GM21529 (cell line): ENCODE data around the gene SLF2.
"Not testable (repeated sequence)": the region's sequence is repeated elsewhere in the genome, so short reads cannot be mapped to it uniquely, and the experiment has no call there.

Source experiments
- ATAC-seq: cut with Tn5 transposase; IDR thresholded peaks from one replicate; pipeline ENCODE4 v1.9.1; 2021; ENCODE audit not compliant: unreplicated experiment

Gene SLF2

DNA sequence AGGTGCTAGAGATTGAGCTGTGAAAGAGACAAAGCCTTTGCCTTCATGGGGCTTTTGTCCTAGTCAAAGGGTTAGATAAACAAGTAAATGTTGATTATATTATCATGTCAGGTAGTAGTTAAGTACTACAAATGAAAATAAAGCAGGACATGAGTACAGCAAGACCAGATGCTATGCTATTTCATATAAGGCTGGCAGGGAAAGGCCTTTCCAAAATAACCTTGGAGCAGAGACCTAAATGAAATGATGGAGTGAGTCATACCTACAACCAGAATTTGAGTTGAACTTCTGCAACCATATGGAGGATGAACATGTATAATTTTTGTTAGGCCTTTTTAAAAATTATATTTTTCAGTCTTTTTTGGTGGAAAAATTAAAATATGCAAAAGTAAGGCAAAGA, 33.0 kb downstream of the SLF2 start:
- no peak for ATAC-seq

DNA sequence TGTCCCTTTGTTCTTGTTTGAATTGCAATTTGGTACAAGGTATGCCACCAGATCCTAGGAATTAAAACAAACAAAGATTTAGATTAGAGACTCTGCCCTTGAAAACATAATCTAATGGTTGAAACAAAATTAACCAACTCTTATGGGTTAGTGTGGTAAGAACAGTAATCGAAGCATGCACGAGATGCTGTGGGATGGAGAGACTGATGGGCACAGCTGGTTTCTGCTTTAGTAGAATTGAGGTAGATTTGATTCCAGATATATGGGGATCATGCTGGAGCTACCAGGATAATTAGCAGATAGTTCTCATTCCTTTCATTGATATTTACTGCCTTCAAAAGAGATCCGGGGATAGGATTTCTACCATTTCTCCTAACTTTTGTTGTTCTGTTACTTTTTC, 36.2 kb downstream of the SLF2 start:
- ATAC-seq, result no peak

DNA sequence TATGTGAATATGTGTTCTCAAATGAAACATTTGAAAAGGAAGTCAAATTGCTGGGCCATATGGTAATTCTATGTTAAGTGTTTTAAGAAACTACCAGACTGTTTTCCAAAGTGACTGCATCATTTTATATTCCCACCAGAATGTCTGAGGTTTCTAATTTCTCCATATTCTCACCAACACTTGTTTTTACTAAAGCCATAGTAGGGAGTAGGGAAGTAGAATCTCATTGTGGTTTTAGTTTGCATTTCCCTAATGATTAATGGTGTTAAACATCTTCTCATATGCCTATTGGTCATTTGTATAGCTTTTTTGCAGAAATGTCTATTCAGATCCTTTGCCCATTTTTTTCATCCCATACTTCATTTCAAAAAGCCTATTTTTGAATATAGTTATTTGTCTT, 47.5 kb downstream of the SLF2 start:
- ATAC-seq, result no peak

DNA sequence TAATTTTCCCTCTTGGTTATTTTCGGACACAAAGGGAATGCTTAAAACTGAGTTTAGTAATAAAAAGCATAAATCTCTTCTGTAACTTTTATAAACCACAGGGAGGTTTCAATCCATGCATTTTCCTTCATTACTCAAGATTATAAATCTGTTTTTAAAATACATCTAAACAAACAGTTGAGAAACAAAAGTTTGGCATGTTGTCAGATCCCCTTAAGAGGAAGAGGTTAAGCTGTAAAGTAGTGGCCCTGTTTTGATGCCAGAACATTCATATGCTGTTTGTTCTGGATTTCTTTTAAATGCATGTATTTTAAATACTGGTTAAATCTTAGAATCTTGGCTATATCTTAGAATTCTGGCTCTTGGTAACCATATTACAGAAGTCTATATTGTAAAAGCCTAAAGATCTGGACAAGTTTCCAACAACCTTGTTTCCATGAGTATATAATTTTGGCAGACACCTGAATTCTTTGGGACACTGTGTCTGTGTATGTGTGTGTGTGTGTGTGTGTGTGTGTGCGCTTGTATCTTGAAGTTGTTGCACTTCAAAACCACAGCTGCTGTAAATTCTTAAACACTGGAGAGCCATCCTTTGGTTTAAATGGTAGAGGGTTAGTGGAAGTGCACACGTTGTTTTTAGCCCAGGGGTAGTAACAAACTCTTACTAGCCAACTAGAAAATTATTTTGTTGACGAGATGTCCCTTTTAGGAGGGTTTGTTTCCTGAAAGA, 49.8 kb downstream of the SLF2 start:
- no peak for ATAC-seq

- no peak for ATAC-seq
These were observed 51.1 kb downstream of the SLF2 start for GRCh38 chr10:100963826-100964225.

- ATAC-seq, result no peak
These were observed 53.1 kb downstream of the SLF2 start for GRCh38 chr10:100965820-100966219.

DNA sequence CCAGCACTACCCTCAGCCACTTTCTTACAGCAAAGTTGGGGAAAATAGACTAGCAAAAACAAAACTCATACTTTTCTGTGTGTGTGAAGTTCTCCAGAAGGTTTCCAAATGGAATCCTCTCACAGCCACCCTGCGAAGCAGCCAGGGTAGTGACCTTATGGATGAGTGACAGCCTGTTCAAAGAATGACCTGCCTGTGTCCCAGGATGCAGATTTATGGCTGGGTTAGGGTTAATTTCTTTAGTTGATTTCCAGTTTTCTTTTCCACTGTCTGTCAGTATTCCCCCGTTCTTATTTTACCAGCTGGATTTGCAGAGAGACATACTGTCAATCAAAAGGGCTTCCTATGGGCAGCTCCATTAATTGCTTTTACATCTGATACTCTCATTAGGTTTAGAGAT, 54.1 kb downstream of the SLF2 start:
- no peak for ATAC-seq

DNA sequence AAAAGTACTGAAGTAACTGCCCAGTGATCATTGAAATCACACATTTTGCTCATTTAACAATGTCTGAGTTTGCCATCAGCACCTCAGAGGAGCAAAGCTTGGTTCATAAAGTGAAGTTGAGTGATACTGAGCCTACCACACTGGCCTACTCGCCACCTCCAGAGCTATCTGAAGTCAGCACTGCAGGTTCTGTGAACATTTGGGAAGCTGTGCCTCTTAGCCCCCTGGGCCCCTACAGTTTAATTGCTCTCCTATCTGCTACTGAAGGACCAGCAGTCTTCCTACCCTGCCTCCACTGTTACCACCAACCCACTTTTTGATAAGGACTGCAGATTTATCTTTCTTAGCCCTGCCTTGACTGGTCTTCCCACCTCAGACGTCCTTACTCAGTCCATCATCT, 54.6 kb downstream of the SLF2 start:
- ATAC-seq, result no peak

DNA sequence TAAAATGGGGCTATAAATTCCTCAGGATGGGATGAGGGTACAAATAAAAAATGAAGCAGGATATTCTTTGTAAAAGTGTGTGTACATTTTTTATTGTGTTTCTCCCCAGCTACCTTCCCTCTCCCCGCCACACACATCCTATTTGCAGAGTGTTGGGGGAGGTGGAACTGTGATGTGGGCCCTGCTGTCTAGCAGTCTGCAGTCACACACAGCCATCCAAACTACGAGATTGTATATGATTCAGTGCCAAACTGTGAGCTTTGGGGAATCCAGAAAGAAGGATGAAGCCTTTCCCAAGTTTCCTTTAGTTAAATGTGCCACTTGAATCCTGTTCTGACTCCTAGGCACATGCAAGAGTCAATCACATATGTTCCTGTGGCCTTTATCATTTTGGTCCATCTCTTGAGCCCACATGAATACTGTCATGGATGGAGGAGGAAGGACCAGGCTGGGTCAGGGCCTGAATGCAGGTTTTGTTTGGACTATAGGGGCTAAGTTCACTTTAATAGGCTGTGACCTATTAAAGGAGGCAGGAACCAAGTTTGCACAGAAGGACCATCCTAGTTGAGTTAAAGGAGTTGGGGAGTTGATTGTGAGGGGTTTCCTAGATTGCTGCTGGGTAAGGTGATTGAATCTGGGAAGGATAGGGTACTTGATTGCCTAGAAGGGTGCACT, 55.4 kb downstream of the SLF2 start:
- no peak for ATAC-seq

DNA sequence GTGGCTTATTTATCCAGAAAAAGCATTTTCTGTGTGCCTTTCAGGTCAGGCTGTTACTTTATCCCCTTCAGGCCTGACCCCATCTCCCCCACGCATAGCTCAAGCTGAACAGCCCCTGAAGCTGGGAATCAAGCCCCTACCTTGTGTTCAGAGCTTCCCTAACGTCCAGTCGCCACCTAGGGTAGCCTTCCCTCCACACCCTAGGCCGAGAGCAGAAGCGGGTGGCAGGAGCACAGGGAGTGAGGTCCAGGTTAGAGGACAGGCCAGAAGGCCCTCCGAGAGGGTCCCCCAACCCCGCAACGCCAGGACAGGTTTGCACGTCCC, 56.1 kb downstream of the SLF2 start:
- ATAC-seq, result no peak

DNA sequence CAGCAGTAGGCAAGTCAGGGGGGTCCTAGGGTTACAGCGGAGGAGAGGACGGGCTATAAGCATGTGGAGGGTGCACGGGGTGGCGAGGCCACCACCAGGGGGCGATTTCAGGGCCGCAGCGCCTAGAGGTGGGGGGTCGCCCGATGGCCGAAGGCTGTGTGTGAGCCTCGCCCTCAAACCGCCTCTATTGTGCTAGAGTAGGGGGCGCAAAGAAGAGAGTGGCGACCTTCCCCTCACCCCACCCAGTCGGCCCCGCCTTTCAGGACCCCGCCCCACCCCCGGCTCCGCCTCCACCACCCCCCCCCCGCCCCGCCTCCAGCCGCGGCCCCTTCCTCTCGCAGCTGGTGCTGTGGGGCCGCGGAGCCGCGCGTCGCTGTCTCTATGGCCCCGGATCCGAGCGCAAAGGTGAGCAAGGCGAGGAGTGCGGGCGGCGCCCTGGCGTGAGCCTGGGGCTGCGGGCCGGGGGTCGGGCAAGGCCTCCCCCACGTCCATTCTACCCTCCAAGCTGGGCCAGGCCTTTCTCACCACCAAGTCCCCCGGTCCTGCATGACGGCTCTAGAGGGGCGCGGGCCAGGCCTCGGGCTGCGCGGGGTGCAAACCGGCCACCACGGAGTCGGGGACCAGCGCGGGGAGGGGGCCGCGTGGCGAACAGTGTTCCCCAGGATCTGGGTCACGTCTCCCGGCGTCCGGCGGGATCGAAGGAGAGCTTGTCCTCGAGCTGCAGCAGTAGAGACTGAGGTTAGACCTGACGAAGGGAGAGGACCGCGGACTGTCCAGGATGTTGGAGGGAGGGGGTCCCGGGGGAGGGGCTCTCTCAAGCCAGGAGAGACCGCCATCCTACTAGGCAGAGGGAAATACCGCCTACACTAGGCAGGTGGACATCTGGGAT, 56.7 kb downstream of the SLF2 start, which contains the start of gene SEMA4G:
Gene SEMA4G, plus strand, starts transcription at position 318 of the 889 bp plus-strand sequence. CDS start 3,409 bp downstream, outside the sequence.
- peak; percentile 73 for ATAC-seq

GRCh38 chr10:100970076-100970913, 57.5 kb downstream of the SLF2 start:
- no peak for ATAC-seq

DNA sequence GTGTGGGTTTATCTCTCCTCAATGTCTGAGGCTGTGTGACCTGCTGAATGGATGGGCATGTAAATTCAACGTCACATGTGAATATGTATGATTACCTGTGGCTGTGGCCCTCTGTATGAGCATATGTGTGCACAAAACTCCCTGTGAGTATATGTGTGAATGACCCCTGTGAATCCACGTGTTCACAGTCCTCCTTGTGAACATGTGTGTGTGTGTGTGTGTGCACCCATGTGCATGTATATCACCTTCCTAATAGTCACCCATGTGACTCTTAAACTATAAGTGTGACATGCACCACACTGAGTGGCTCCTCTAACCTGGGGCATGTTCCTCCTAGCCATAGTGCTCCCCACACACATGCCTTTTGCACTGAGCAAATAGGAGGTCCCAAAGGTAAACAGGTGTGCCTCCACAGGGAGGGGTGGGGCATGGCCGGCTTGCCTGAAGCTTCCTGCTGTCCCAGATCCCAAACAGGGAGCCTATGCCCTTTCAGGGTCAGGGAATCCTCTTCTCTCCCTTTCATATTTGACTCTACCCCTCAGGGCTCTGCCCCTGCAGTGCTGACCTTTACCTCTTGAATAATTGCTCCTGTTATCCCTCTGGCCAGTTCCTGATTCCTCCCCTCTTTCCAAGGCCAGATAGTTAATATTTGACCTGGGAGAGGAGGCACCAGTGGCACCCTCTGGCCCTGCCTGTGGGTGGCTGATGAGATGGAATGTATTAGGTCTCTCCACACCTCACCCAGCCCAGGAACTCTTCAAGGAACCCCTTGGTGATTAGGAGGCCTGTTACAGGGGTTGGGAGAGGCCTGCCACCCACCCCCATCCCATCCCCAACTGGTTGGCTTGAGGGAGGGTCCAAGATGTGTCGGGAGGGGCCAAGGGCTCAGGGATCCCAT, 58.4 kb downstream of the SLF2 start:
- no peak for ATAC-seq

DNA sequence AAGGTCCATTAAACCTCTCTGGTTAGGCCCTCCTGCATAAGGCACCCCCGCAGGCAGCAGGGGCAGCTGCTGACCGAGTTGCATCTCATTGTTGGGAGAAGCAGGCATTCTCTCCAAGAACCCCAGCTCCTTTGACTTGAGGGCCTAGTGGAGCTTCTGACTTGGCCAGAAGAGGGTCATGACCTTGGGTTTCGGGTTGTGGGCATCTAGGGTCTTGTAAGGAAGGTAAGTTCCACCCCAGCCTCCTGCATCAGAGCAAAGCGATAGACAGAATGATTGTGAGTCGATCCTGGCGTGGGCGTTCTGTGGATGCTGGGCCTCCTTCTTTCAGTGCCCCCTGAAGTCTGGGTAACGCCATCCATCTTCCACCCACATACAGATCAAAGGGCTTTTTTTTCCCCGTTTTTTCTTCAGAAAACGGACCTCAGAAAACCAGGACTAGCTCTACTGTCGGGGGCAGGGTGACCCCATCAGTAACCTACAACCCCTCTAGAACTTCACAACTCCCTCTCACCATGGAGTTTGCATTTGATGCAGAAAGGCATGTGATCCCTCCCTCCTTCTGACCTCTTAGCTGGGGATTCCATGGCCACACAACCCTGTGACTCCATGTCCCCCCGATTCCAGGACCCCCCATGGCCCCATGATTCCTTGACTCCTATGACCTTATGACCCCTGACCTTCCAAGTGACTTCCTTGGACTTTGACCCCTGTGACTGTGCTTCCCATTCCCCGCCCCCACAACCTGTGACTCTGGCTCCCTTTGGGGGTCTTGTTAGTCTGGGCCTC, 59.5 kb downstream of the SLF2 start:
- no peak for ATAC-seq

DNA sequence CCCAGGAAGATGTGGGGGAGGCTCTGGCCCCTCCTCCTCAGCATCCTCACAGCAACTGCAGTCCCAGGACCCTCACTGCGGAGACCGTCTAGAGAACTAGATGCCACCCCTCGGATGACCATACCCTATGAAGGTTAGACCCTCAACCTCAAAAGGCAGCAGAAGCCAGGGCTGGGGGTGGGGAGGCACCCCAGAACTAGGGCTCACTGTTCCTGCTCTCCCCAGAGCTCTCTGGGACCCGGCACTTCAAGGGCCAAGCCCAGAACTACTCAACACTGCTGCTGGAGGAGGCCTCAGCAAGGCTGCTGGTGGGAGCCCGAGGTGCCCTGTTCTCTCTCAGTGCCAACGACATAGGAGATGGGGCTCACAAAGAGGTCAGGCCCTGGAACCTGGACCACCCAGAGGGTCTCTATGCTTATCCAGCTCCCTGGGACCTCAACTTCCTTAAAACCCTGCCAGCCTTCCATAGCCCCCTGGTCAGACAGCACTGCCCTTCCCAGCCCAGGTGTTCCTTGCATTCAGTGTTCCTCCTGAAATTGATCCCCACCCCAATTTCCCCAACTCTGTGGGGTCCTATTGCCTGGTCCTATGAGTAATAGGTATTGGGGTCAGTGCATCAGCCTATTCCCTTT, 60.3 kb downstream of the SLF2 start:
- no peak for ATAC-seq

DNA sequence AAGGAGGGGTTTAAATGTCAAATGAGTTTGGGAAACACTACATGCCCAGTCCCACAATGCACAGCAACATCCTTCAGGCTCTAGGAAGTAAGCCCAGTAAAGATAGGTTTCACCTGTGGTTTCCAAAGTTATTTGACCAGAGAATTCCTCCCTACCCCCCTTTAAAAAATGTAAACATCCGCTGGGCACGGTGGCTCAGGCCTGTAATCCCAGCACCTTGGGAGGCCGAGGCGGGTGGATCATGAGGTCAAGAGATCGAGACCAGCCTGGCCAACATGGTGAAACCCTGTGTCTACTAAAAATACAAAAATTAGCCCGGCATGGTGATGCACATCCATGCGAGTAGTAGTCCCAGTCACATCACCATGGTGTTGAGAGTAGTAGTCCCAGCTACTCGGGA, 62.6 kb downstream of the SLF2 start:
- not testable (repeated sequence) for ATAC-seq

DNA sequence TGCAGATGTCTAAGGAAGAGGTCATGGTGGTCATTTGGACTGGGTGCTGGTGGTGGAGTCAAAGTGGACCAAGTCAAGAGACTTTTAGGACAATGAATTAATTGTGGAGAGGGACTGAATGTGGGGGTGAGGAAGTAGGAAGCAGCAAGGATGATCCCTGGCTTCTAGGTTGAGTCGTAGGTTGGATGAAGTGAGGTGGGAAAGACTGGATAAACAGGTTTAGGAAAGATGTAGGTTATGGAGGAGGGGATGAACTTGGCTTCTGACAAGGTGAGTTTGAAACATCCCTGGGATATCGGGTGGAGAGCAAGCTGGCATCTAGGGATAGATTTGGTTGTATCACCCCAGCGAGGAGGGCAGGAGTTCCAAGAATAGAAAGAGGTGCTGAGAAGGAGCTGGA, 64.1 kb downstream of the SLF2 start:
- no peak for ATAC-seq

DNA sequence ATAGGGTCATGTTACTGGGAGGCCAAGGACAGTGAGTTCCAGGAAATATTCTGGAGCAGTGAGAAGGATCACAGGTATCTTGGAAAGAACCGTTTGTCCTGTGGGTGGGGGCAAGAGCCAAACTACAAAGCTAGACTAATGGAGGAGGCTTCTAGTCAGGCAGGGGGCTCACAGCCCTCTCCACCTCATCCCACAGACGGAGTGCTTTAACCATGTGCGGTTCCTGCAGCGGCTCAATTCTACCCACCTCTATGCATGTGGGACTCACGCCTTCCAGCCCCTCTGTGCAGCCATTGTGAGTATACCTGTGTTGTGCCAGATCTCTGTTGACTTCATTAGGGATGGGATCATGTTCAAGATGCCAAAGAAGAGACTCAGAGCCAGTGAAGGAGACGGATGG, 64.7 kb downstream of the SLF2 start:
- no peak for ATAC-seq
